Testis (tissue), 3 donors: ENCODE results near the gene MAML2. TPM values are rescaled to one million over a fixed set of nuclear protein-coding genes. Genes with fewer than 3 reads are reported as not detected.

Experiments
- DNase-seq: peaks from one replicate; pipeline ENCODE4 v3.0.0-alpha.2; 2019
- H3K27ac ChIP-seq, 2 donors: fragments of 200-600 bp; sonication (generic); one replicate each; pipeline ENCODE4 v1.5.1; 2019
- H3K27me3 ChIP-seq: fragments of 200-600 bp; sonication (generic); one replicate; pipeline ENCODE4 v1.5.1; 2019
- H3K36me3 ChIP-seq: fragments of 200-600 bp; sonication (generic); one replicate; pipeline ENCODE4 v1.5.1; 2017; ENCODE audit warnings: low read depth; ENCODE audit errors: missing control alignments
- H3K4me1 ChIP-seq: fragments of 200-600 bp; sonication (generic); one replicate; pipeline ENCODE4 v1.5.1; 2019
- H3K4me3 ChIP-seq, 2 donors: fragments of 200-600 bp; sonication (generic); one replicate each; pipeline ENCODE4 v1.5.1; 2017 to 2019
- H3K9me3 ChIP-seq: fragments of 200-600 bp; sonication (generic); one replicate; pipeline ENCODE4 v1.5.1; 2017
- CTCF ChIP-seq, 3 experiments: fragments of 450-650 bp in 2 of 3; fragments of 200-600 bp in 1 of 3; sonication (generic) in 1 of 3; IDR thresholded peaks; one replicate each; pipeline ENCODE4 v1.5.1; 2016 to 2019; ENCODE audit warnings: antibody characterized with exemption in 3 of 3, mild to moderate bottlenecking in 2 of 3, moderate library complexity in 1 of 3
- POLR2A ChIP-seq: fragments of 450-650 bp; IDR thresholded peaks from one replicate; pipeline ENCODE4 v1.6.1; 2017; ENCODE audit warnings: antibody characterized with exemption, mild to moderate bottlenecking, moderate library complexity
- WGBS, 2 donors: methylation state at CpG; one replicate each; pipeline ENCODE4 v1.1.5; 2018; 5-methylcytosine and 5-hydroxymethylcytosine counted together
- intact Hi-C: fragments of 100-400 bp; cut with DNase I; formaldehyde crosslinking; loops from one replicate; pipeline ENCODE4 v1.15.1; 2023; ENCODE audit warnings: low total_unique reads
- polyA plus RNA-seq: library from polyadenylated mRNA; stranded (reverse); fragments of 350-450 nt; fragmentation: Illumina TruSeq; extraction: RNeasy Lipid Tissue Mini Kit (QIAGEN cat#74804); gene quantifications from one replicate; pipeline ENCODE4 v1.2.3, GENCODE V29; 2014; ENCODE audit warnings: low read depth, low replicate concordance; ENCODE audit not compliant: insufficient read depth
- total RNA-seq, 2 donors: library from RNA; depleted of rRNA; stranded (reverse); fragments of >200 nt; gene quantifications; one replicate each; pipeline ENCODE4 v1.2.3, GENCODE V29; 2016

Gene MAML2
- total and polyA plus RNA-seq, 3 donors from 2014 or later, result 5.1 to 23.6 (median 17.6) TPM

- Histone ChIP-seq H3K4me1 (no peaks in the 10 kb centered on the region), H3K27me3 (no peaks in the 10 kb centered on the region)
These were observed 306.1 kb downstream of the MAML2 start for GRCh38 chr11:96036863-96037262.

DNA sequence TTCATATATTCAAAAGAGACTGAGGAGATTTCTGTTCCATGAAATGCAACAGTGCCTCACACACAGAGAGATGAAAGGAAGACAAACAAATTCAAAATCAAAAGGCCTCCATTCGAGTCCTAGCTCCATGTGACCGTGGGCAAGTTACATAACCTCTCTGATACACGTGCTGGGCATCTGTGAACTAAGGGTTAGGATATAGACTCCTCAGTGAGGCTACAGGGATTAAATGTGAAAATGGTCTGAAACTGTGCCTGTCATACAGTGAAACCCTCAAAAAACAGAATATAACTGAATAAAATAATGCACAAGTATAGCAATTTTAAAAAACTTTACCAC is 307.3 kb downstream of the MAML2 start:
- no peak overlapping the region for H3K4me3 ChIP-seq
- TF ChIP-seq CTCF (IDR thresholded peaks at IDR 0.05) (no peak), POLR2A (no peak)
- WGBS, 2 donors, result 80 to 87% methylated on average over 3 of the region's 3 CpGs
- intact Hi-C loops, result no loop called here
- H3K9me3 ChIP-seq, result no peaks in the 10 kb centered on the region
- no peaks in the 10 kb centered on the region for H3K27me3 ChIP-seq
- H3K36me3 ChIP-seq, result no peaks in the 10 kb centered on the region
- no peak for DNase-seq
- no peak overlapping the region for H3K27ac ChIP-seq
- H3K4me1 ChIP-seq, result no peaks in the 10 kb centered on the region

More at GRCh38 chr11:96036863-96037262, 306.1 kb downstream of the MAML2 start:
- intact Hi-C loops, result no loop called here
- Histone ChIP-seq H3K9me3 (no peaks in the 10 kb centered on the region), H3K4me3 (no peak overlapping the region), H3K36me3 (no peaks in the 10 kb centered on the region), H3K27ac (no peak overlapping the region)
- DNase-seq, result no peak
- 61 to 69% methylated on average over 6 of the region's 6 CpGs for WGBS, 2 donors
- TF ChIP-seq POLR2A, result no peak
- TF ChIP-seq CTCF (IDR thresholded peaks at IDR 0.05), result no peak

- Histone ChIP-seq H3K4me1 (no peaks in the 10 kb centered on the region), H3K4me3 (no peak overlapping the region), H3K27ac (no peak overlapping the region), H3K27me3 (no peaks in the 10 kb centered on the region), H3K9me3 (no peaks in the 10 kb centered on the region), H3K36me3 (no peaks in the 10 kb centered on the region)
- DNase-seq, result no peak
- intact Hi-C loops, result no loop called here
- 70 to 93% methylated on average over 5 of the region's 5 CpGs for WGBS, 2 donors
- TF ChIP-seq POLR2A (no peak), CTCF (IDR thresholded peaks at IDR 0.05) (no peak)
These were observed 307.8 kb downstream of the MAML2 start for GRCh38 chr11:96035031-96035739.

DNA sequence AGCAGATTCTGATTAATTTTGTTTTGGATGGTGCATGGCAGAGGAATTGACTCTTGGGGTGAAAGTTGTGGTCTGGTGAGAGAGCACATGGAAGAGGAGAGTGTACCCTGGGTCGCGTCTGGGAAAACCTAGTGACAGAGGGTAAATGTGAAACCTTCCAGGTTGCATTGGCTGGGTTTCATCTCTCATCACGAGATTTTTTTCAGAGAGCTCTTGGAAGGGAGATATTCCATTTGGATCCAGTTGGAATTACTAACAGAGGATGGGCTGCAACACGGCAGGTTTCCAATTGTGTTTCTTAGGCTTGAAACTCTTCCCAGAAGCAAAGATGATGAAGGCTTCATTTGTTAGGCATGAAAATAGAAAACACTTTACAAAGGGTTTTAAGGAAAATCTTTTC is 309.4 kb downstream of the MAML2 start:
- DNase-seq, result no peak
- Histone ChIP-seq H3K27ac (no peak overlapping the region), H3K27me3 (no peaks in the 10 kb centered on the region), H3K36me3 (no peaks in the 10 kb centered on the region), H3K4me1 (no peaks in the 10 kb centered on the region), H3K9me3 (no peaks in the 10 kb centered on the region), H3K4me3 (no peak overlapping the region)
- intact Hi-C loops, result no loop called here
- WGBS, 2 donors, result 68 to 78% methylated on average over 4 of the region's 4 CpGs
- TF ChIP-seq CTCF (IDR thresholded peaks at IDR 0.05) (no peak), POLR2A (no peak)

GRCh38 chr11:96033095-96033494 is 309.9 kb downstream of the MAML2 start:
- H3K4me3 ChIP-seq, result no peak overlapping the region
- H3K4me1 ChIP-seq, result no peaks in the 10 kb centered on the region
- intact Hi-C loops, result no loop called here
- TF ChIP-seq POLR2A (no peak), CTCF (IDR thresholded peaks at IDR 0.05) (no peak)
- no peak for DNase-seq
- no peaks in the 10 kb centered on the region for H3K9me3 ChIP-seq
- H3K27me3 ChIP-seq, result no peaks in the 10 kb centered on the region
- H3K36me3 ChIP-seq, result no peaks in the 10 kb centered on the region
- no peak overlapping the region for H3K27ac ChIP-seq
